Cardiac fibroblast (primary cell): ENCODE results near the gene HEXIM2.

Experiments
- DNase-seq, 2 donors: peaks; one replicate each; pipeline versions ENCODE4 v3.0.0 to v3.0.0-alpha.2; 2010; ENCODE audit warnings: low read depth in 2 of 2
- H3K4me3 ChIP-seq, 2 donors: replicated peaks in 1 of 2; 1 replicate in 1 of 2; 2 replicates in 1 of 2; pipeline ENCODE4 v1.5.1; 2011; ENCODE audit warnings: low read depth in 2 of 2, low read length in 2 of 2, mild to moderate bottlenecking in 2 of 2, moderate library complexity in 1 of 2
- CTCF ChIP-seq: IDR thresholded peaks from one replicate; pipeline ENCODE4 v1.5.1; 2011; ENCODE audit warnings: low read depth, mild to moderate bottlenecking, low read length, inconsistent platforms

The HEXIM2 gene

GRCh38 chr17:45132320-45132571 is 29.4 kb upstream of the HEXIM2 start, which contains the start of gene PLCD3:
Gene PLCD3 (minus strand): TSS chr17:45132515. CDS start chr17:45132410, 105 bp downstream.
- DNase-seq: no peak
- TF ChIP-seq CTCF: no peak

GRCh38 chr17:45132572-45133463 is 28.9 kb upstream of the HEXIM2 start:
- DNase-seq: peak; percentile 80 to 84
- peak overlapping the region; percentile 82 to 85 for H3K4me3 ChIP-seq
- peak; percentile 94 for TF ChIP-seq CTCF

More at GRCh38 chr17:45132320-45132571, 29.4 kb upstream of the HEXIM2 start, which contains the start of gene PLCD3:
- peak within 1 kb of the TSS; percentile 82 to 99 for H3K4me3 ChIP-seq

- peak within 1 kb of the TSS; percentile 69 to 76 for H3K4me3 ChIP-seq
- peak; percentile 98 to 99 for DNase-seq
- peak; percentile 100 for TF ChIP-seq CTCF
These were observed 26.3 kb upstream of the HEXIM2 start, which contains the start of gene ACBD4 for GRCh38 chr17:45135192-45135977. Gene ACBD4 (plus strand): TSS chr17:45135687. CDS start chr17:45136145, 458 bp downstream.

- H3K4me3 ChIP-seq: peak overlapping the region; percentile 69 to 76
- no peak for DNase-seq
- TF ChIP-seq CTCF: no peak
These were observed 25.5 kb upstream of the HEXIM2 start for GRCh38 chr17:45135978-45136791.

GRCh38 chr17:45136846-45137560 is 24.7 kb upstream of the HEXIM2 start:
- TF ChIP-seq CTCF: no peak
- no peak for DNase-seq
- H3K4me3 ChIP-seq: no peak overlapping the region
